Loucy (cell line): ENCODE results near the gene LAMC3.

Experiments
- EZH2phosphoT487 ChIP-seq: fragments of 200-600 bp; IDR thresholded peaks from 2 replicates; pipeline ENCODE4 v1.6.1; 2018; ENCODE audit warnings: antibody characterized with exemption, mild to moderate bottlenecking, moderate library complexity, borderline replicate concordance
- TF ChIP-seq, protein P1 (sequence below): fragments of 200-600 bp; sonication (generic); conservative IDR thresholded peaks from 2 replicates; pipeline ENCODE4 v1.5.1; 2014; ENCODE audit warnings: mild to moderate bottlenecking, antibody characterized with exemption, low read length

DNA sequence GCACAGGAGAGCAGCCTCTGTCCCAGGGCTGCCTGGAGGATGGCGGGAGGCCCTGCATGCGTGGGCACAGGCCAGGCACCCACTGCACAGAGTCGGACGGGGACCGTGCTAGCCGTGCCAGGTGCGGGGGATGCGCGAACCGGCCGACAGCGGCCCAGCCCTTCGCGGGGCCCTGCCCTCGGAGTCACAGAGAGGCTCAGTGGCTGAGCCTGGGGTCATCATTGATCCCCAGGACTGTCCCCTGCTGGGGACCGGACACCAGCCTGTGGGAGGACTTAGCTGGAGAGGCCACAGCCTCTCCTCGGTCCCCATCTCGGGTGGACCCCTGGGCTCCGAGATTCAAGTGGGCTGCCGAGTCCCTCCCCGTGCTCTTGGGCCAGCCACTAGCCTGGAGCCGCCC is 19.1 kb upstream of the LAMC3 start:
- TF ChIP-seq, protein P1, sequence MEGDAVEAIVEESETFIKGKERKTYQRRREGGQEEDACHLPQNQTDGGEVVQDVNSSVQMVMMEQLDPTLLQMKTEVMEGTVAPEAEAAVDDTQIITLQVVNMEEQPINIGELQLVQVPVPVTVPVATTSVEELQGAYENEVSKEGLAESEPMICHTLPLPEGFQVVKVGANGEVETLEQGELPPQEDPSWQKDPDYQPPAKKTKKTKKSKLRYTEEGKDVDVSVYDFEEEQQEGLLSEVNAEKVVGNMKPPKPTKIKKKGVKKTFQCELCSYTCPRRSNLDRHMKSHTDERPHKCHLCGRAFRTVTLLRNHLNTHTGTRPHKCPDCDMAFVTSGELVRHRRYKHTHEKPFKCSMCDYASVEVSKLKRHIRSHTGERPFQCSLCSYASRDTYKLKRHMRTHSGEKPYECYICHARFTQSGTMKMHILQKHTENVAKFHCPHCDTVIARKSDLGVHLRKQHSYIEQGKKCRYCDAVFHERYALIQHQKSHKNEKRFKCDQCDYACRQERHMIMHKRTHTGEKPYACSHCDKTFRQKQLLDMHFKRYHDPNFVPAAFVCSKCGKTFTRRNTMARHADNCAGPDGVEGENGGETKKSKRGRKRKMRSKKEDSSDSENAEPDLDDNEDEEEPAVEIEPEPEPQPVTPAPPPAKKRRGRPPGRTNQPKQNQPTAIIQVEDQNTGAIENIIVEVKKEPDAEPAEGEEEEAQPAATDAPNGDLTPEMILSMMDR = no peak
- TF ChIP-seq EZH2phosphoT487 = no peak
